GM18520 (cell line): ENCODE results near the gene TCFL5.

ENCODE experiments used
- ATAC-seq: cut with Tn5 transposase; IDR thresholded peaks from one replicate; pipeline ENCODE4 v1.9.1; 2021; ENCODE audit not compliant: unreplicated experiment

TCFL5 gene

DNA sequence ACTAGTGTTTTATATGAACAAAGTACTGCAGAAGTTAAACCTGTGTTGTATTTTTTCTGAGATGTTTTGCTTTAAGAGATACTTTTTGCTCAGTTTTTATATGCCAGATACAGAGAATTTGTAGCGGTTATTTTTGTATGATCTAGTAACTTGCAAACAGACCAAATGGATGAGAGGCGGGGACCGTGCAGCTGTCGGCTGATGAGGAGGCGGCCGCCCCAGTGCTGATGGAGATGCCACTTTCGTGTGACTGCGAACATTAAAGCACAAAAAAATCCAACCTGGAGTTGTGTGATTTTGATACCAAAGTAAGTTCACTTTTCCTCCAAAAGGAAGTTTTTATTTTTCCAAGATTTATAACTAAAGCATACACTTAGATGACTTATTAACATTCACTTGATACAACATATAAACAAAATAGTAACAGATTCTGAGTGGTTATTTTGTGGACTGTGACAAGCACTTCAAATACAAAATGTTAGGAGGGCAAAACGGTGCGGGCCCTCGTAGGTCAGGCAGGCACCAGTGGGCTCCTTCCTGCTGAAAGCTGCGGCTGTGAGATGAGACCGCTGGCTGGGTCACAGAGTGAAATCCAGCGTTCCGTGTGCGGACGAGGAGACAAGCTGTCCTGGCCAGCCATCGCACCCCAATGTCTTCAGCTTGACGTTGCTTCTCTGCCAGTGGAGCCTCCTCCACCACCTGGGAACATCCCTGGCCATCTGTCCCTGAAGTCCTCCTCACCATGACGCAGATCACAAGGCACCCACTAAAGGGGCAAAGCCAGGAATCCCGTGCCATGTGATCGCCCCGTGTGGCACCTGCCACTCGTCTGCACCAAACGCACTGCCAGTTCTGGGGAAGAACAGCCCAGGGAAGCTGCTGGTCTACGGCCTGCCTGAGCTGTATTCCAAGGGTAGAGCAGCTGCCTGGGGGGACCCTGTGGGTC is 61.0 kb downstream of the TCFL5 start:
- no peak for ATAC-seq

GRCh38 chr20:62799873-62800272 is 61.7 kb downstream of the TCFL5 start:
- no peak for ATAC-seq

GRCh38 chr20:62799459-62799858 is 62.2 kb downstream of the TCFL5 start:
- no peak for ATAC-seq

- no peak for ATAC-seq
Observed at GRCh38 chr20:62799036-62799435, 62.6 kb downstream of the TCFL5 start.

- ATAC-seq = no peak
Observed at GRCh38 chr20:62797671-62798532, 63.7 kb downstream of the TCFL5 start.

DNA sequence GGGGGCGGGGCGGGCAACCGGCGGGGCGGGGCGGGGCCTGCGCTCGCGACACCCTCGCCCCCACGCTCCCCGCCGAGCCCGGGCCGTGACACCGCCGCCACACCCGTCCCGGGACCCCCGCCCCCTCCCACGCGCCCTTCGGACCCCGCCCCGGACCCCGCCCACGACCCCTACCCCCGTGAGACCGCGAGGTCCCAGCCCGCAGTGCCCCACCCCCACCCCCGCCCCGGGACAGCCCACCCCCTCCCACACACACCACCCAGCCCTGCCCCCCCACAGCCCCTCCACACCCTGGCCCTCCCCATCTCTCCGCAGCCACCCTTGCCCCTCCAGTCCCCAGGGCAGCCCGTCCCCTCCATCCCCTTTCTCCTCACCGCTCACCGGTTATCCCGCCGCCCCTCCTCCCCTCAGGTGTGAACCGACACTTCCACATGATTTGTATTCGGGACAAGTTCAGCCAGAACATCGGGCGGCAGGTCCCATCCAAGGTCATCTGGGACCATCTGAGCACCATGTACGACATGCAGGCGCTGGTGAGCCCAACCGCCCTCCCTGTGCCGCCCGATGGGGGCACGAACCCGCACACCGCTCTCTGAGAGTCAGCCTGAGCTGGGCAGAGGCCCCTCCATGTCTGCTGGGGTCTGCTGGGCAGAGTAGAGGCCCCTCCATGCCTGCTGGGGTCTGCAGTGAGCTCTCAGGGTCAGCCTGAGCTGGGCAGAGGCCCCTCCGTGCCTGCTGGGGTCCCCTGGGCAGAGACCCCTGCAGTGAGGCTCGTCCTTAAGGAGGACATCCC is 64.7 kb downstream of the TCFL5 start:
- no peak for ATAC-seq

DNA sequence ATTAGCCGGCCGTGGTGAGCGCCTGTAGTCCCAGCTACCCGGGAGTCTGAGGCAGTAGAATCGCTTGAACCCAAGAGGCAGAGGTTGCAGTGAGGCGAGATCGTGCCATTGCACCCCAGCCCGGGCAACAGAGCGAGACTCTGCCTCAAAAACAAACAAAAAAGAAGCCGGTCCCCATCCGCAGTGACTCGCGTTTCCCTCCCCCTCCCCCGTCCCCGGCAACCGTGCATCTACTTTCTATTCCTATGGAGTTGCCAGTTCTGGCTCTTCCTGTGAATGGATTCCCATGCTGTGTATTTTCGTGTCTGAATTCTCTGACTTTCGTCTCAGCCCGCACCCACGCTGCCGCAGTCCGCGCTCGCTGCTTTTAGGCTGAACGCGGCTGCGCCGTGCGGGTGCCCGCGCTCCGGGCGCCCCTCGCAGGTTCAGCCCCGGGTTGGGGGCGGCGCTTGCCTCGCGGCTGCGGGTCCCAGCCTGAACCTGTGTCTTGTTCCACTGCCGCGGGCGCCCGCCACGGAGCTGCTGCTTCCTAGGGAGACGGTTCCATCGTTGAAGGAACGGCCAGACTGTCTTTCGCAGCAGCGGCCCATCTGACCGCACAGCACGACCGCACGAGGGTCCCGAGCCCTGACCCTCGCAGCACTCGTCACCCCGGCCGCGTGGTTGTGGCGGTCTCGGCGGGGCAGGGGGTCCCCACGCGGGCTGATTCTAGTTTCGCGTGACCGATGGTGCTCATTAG is 66.4 kb downstream of the TCFL5 start:
- ATAC-seq = no peak

DNA sequence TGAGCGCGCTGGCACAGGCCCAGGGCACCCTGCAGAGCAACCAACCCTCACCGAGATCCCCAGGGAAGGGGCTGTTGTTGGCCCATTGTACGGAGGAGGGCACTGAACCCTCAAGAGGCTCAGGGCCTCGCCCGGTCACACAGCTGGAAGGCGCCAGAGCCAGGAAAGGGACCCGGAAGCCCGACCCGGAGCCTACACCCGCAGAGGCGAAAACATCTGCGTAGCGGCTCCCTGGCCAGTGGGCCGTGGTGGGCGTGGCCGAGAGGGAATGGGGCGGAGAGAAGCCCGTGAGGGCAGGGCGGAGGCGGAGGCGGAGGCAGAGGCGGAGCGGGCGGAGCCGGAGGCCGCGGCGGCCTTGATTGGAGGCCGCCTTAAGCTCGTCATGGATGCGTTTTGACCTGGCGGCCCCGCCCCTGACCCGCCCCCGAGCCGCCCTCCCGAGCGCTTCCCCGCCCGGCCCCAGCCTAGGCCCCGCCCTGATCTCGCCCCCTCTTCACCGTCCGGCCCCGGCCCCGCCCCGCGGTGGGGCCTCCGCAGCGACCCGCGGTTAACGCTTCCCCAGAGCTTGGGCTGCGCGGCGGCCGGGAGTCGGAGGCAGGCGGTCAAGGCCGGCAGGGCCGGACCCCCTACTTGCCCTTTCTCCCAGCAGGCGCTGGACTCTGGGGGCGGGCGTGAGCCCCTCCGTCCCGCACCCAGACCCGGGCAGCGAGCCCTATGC is 67.5 kb downstream of the TCFL5 start:
- ATAC-seq = peak; percentile 42

DNA sequence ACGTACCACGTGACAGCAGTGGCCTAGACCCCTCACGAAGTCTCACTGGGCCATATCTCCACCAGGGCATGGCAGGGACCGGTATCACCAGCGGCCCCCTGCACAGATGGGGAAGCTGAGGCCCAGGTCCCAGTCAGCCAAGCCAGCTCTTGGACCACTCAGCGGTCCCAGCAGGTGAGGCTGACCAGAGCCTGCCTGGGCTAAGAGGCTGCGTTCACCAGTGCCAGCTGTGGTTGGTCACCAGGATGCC is 67.9 kb downstream of the TCFL5 start:
- ATAC-seq = no peak

- no peak for ATAC-seq
Observed at GRCh38 chr20:62792940-62793756, 68.5 kb downstream of the TCFL5 start.

DNA sequence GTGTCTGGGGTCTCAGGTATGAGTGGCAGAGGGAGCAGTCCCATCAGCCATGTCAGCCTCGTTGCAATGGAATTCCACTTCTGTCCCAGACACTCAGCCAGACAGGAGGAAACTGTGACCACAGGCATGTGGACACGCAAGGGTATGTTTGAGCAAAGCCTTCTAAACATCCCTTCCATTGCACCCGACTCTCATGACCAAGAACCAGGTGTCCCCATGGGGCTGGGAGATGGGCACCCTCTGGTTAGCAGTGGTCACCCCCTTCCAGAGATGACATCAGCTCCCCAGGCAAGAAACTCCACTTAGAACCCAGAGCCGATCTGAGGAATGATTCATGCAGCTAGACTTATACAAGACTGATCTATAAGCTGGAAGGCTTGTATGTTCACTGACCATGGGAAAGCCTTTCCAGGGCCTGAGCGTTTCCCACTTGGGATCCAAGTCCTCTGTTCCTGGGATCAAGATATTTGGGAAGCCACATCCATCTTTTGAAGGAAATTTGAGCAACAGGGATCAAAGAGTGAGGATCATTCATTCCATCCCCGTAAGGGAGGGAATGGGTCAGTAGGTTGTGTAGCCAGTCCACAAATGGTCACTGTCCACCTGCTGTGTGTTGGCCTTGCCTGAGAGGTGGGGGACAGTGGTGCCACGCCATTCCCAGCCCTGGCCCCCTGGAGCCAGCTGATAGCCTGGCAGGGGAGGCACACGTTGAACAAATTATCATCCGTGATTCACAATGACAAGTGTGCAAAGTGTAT is 69.3 kb downstream of the TCFL5 start:
- no peak for ATAC-seq

GRCh38 chr20:62791301-62792181 is 70.1 kb downstream of the TCFL5 start:
- no peak for ATAC-seq
